Heart right ventricle (tissue), 16 donors: Measurements from ENCODE around the gene IL1RN. TPM values are rescaled to one million over a fixed set of nuclear protein-coding genes. Genes with fewer than 3 reads are reported as not detected.

Experiments used
- ATAC-seq, 8 donors: fragments of 200-7000 bp; cut with Tn5 transposase; one replicate each; pipeline ENCODE4 v1.9.1; 2020; ENCODE audit warnings: mild to moderate bottlenecking in 8 of 8, moderate library complexity in 8 of 8, moderate number of reproducible peaks in 1 of 8
- DNase-seq, 2 donors: peaks; one replicate each; pipeline ENCODE4 v3.0.0-alpha.2; 2020
- H3K27ac ChIP-seq, 10 donors: fragments of 200-600 bp; sonication (generic) in 2 of 10; one replicate each; pipeline versions ENCODE4 v1.5.0 to v1.8.0; 2020 to 2022; ENCODE audit warnings: mild to moderate bottlenecking in 3 of 10
- H3K27me3 ChIP-seq, 7 donors: fragments of 200-600 bp; one replicate each; pipeline ENCODE4 v1.8.0; 2021 to 2022; ENCODE audit warnings: mild to moderate bottlenecking in 2 of 7
- H3K36me3 ChIP-seq, 9 donors: fragments of 200-600 bp; sonication (generic) in 1 of 9; one replicate each; pipeline versions ENCODE4 v1.5.0 to v1.8.0; 2020 to 2022; ENCODE audit warnings: mild to moderate bottlenecking in 2 of 9
- H3K4me1 ChIP-seq, 9 donors: fragments of 200-600 bp; sonication (generic) in 1 of 9; one replicate each; pipeline versions ENCODE4 v1.5.0 to v1.8.0; 2020 to 2022; ENCODE audit warnings: mild to moderate bottlenecking in 4 of 9
- H3K4me3 ChIP-seq, 10 donors: fragments of 200-600 bp; sonication (generic) in 2 of 10; one replicate each; pipeline versions ENCODE4 v1.5.0 to v1.8.0; 2020 to 2022; ENCODE audit warnings: mild to moderate bottlenecking in 7 of 10, moderate library complexity in 2 of 10
- H3K9me3 ChIP-seq, 11 donors: fragments of 200-600 bp in 10 of 11; sonication (generic) in 2 of 11; one replicate each; pipeline versions ENCODE4 v1.5.0 to v1.8.0; 2013 to 2022; ENCODE audit warnings: mild to moderate bottlenecking in 2 of 11, control low read depth in 1 of 11, moderate library complexity in 1 of 11
- WGBS, 2 donors: extraction: QIAGEN DNeasy Blood & Tissue Kit; methylation state at CpG; one replicate each; pipeline ENCODE4 v1.1.7; 2013; ENCODE audit warnings: inconsistent platforms in 1 of 2; 5-methylcytosine and 5-hydroxymethylcytosine counted together
- intact Hi-C, 10 donors: fragments of 100-400 bp; cut with DNase I; formaldehyde crosslinking; loops; one replicate each; pipeline versions ENCODE4 v1.11.1 to v1.14.2; 2022
- polyA plus RNA-seq, 2 donors: library from polyadenylated mRNA; stranded (reverse); fragments of 200-250 nt; gene quantifications; one replicate each; pipeline ENCODE4 v1.2.3, GENCODE V29; 2013
- total RNA-seq, 10 donors: library from RNA; stranded (reverse); fragmentation: NEBNext Ultra II Directional in 3 of 10; extraction: Animal tissue kit (Norgen Biotek cat#: 25700) in 3 of 10; gene quantifications; one replicate each; pipeline versions ENCODE4 v1.2.1 to v1.2.4, GENCODE V29; 2021 to 2023
- TF ChIP-seq, protein P1 (sequence below), 9 donors: fragments of 200-600 bp; sonication (generic) in 2 of 9; IDR thresholded peaks; one replicate each; pipeline versions ENCODE4 v1.5.0 to v1.8.0; 2021 to 2022; ENCODE audit warnings: antibody characterized with exemption in 9 of 9, mild to moderate bottlenecking in 5 of 9, moderate library complexity in 1 of 9
- donor health status: Arrhythmogenic right ventricular cardiomyopathy.
- donor health status: ischemic (EF 13 %, LVEDD 7.1; RV severe dilation, severe dysfunction).
- donor health status: healthy with polysubstance abuse.
- donor health status: DM: no; HTN: yes; CAD: no.
- donor health status: DM: no; HTN: no; CAD: no.
- donor health status: ischemic (EF 25% LVEDD 6.9; RV normal size, moderate dysfunction).
- donor health status: ischemic (EF 25% LVEDD 5.7; RV mildly dilated, moderate dysfunction).
- donor health status: healthy.
- donor health status: DM: yes; HTN: yes; CAD: no.
- donor health status: Ischemic cardiomyopathy.
- donor health status: ischemic (EF 35%, LVEDD 5.7; RV mildly dilated, moderate dysfunction).
- donor health status: nonischemic (EF 11% LVEDD 7.7; RV severe dilation, severe dysfunction).
- donor health status: DM: yes; HTN: yes; CAD: no.
- donor health status: PGD.
- donor health status: ischemic (EF 29% LVEDD 5.4; RV normal size, mild dysfunction).
- donor health status: nonischemic (EF 23%, LVEDD 6.1; RV moderate dilation, normal function).

IL1RN gene
- total and polyA plus RNA-seq, 12 donors, result 0.22 to 9.2 (median 0.85) TPM; not detected in 2

DNA sequence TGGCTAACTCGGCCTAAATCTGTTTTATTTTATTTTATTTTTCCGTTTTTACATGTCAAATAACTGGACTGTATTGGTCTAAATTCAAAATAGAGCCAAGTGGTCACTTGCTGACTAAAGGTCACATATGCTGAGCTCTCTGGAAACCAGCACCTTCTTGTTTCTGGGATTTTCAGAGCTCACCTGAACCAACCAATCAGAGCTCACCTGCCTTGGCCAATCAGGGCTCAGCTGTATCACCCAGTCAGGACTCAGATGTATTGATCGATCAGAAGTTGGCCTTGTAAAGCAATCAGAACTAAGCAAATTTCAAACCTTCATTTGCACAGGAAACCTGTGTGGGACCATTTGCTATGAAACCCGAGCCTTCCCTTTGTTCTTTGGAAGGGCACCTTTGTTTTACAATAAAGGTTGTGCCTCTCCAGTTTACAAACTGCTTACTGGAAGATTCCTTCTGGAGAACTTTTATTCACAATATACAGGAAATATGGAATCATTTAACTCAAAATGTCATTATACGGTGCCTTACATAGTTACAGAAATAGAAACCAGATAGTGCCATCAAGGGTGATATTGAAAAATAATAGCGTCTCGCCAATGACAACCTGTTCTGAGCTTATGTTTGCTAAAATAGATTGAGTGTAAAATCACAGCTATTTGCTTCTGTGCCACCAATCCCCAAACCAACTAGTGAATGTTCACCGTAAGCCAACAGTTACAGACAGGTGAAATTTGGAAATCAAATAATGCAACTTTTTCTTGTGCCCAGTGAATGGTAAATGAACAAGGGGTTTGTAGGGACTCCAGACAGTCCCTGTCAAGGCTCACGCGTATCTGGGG is 29.1 kb downstream of the IL1RN start:
- TF ChIP-seq, protein P1, sequence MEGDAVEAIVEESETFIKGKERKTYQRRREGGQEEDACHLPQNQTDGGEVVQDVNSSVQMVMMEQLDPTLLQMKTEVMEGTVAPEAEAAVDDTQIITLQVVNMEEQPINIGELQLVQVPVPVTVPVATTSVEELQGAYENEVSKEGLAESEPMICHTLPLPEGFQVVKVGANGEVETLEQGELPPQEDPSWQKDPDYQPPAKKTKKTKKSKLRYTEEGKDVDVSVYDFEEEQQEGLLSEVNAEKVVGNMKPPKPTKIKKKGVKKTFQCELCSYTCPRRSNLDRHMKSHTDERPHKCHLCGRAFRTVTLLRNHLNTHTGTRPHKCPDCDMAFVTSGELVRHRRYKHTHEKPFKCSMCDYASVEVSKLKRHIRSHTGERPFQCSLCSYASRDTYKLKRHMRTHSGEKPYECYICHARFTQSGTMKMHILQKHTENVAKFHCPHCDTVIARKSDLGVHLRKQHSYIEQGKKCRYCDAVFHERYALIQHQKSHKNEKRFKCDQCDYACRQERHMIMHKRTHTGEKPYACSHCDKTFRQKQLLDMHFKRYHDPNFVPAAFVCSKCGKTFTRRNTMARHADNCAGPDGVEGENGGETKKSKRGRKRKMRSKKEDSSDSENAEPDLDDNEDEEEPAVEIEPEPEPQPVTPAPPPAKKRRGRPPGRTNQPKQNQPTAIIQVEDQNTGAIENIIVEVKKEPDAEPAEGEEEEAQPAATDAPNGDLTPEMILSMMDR (IDR thresholded peaks at IDR 0.05), result no peak
- no peaks in the 10 kb centered on the region for H3K36me3 ChIP-seq
- no peaks in the 10 kb centered on the region for H3K9me3 ChIP-seq
- intact Hi-C loops, result no loop called here
- H3K4me3 ChIP-seq, result peak overlapping the region in 6 of 10 donors; percentile 7 to 57 (median 21)
- WGBS, 2 donors, result 44 to 52% methylated on average over 10 of the region's 10 CpGs
- ATAC-seq (no peak), DNase-seq (no peak)
- H3K27ac ChIP-seq, result peak overlapping the region in 1 of 10 donors; percentile 46
- peaks cover 0 to 42% (median 27%) of the 10 kb centered on the region in 7 donors for H3K27me3 ChIP-seq
- H3K4me1 ChIP-seq, result peaks cover 0 to 11% (median 0%) of the 10 kb centered on the region in 9 donors

DNA sequence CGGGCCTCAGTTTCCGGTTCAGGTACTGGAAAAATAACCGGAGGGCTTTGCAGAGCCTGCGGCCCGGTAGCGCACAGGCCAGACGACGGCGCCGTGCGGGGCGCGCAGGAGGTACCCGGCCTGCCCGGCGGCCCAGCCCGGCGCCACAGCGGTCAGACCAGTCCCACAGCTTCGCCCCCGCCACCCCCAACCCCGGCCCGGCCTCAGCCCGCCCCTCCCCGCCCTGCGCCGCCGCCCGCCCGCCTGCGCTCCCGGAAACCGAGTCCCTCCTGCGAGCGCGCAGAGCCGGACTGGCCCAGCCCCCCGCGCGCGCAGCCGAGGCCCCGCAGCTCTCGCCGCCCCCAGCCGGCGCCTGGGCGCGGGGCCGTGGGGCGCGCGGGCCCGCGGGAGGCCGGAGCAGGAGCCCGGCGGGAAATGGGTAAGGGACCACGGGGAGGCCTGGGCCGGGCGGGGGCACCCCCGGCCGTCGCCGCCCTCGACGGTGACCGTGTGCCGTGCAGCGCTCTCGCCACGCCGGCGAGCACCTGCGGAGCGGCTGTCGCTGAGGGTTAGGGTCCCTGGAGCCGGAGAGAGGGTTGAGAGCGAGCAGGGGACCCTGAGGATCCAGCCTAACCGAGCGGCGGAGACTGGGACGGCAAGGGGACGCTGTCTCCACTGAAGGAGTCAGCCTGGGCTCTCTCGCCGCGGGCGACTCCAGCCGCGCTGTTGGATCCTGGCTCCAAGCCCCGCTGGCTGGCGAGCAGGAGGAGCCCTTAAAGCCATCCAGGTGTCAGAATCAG is 29.9 kb downstream of the IL1RN start:
- intact Hi-C loops, result no loop called here
- Histone ChIP-seq H3K9me3 (no peaks in the 10 kb centered on the region), H3K27ac (peak overlapping the region in 1 of 10 donors; percentile 46), H3K36me3 (no peaks in the 10 kb centered on the region), H3K4me1 (peaks cover 0 to 11% (median 0%) of the 10 kb centered on the region in 9 donors), H3K27me3 (peaks cover 0 to 42% (median 27%) of the 10 kb centered on the region in 7 donors), H3K4me3 (peak overlapping the region in 9 of 10 donors; percentile 5 to 57 (median 36))
- DNase-seq (no peak), ATAC-seq (peak in 4 of 8 donors; percentile 39 to 84 (median 54))
- TF ChIP-seq, protein P1 (IDR thresholded peaks at IDR 0.05), result no peak
- WGBS, 2 donors, result 2% methylated on average over 90 to 92 of the region's 92 CpGs

DNA sequence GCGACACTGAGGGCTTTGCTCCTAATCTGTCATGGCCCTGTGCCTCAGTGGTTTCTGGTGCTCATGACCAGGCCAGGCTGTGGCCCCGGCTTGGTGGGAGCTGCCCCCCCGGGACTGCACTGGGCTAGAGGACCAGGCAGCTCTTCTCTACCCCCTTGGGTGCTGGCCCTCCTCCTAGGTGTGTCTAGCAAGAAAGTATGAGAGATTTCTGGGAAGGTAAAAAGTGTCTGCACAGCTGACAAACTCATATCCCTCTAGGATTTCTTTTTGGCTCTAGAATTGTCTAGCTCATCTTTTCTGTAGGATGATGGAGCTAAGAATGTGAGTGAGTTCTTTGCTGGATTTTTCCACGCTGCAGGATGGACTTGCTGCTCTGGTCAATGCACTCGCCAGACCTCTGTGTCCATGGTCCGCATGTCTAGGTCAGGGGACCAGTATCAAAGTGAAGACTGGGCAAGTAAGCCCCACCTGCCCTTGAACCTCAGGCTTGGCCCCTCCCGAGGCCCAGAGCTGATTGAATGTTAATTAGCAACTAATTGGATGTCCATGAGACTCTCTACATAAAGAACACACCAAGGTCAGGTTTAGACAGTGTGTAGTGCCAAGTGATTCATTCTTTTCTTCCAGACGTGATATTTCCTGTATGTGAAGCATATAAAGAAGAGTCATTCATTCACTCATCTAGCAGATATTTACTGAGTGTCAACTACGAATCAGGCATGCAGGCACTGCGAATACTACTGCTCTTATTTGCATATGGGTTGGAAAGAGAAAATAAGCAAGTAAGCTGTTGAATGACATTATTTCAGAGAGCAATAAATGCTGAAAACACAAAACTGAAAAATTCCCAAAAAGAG is 30.7 kb downstream of the IL1RN start:
- TF ChIP-seq, protein P1 (IDR thresholded peaks at IDR 0.05), result no peak
- intact Hi-C loops, result no loop called here
- ATAC-seq, result peak in 1 of 8 donors; percentile 23
- Histone ChIP-seq H3K36me3 (no peaks in the 10 kb centered on the region), H3K9me3 (no peaks in the 10 kb centered on the region), H3K27me3 (peaks cover 0 to 42% (median 27%) of the 10 kb centered on the region in 7 donors), H3K4me3 (peak overlapping the region in 8 of 10 donors; percentile 5 to 57 (median 37)), H3K27ac (peak overlapping the region in 1 of 10 donors; percentile 36), H3K4me1 (peaks cover 0 to 11% (median 0%) of the 10 kb centered on the region in 9 donors)
- WGBS, 2 donors, result 55 to 60% methylated on average over 10 of the region's 10 CpGs
- no peak for DNase-seq
